GM12872 (cell line): ENCODE results near the gene PLEKHO2.

Source experiments
- CTCF ChIP-seq: IDR thresholded peaks from 3 replicates; pipeline ENCODE4 v1.5.1; 2011; ENCODE audit warnings: low read depth, mild to moderate bottlenecking, low read length, moderate library complexity; ENCODE audit not compliant: insufficient read depth

PLEKHO2 gene

GRCh38 chr15:64842096-64842939 is 603 bp downstream of the PLEKHO2 start:
- no peak for TF ChIP-seq CTCF

- no peak for TF ChIP-seq CTCF
Observed at GRCh38 chr15:64842986-64843561, 1.4 kb downstream of the PLEKHO2 start.

DNA sequence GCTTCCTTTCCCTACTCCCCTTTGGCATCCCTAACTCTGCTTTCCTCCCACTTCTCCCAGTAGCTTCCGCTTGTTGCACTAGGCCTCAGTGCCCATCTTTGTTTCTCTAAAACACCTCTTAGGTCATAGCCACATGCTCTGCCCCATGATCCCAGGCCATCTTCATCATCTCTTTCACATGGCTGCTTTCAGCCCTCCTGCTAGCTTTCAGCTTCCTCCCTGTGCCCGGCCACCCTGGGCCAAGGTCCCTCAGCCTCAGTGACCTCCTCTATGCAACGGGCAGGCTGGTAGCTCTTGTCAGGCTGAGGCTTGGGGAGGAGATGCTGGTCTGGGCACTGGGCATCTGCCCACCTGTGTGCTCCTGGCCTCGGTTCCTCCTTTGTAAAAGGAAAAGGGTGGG is 2.3 kb downstream of the PLEKHO2 start:
- TF ChIP-seq CTCF: no peak

DNA sequence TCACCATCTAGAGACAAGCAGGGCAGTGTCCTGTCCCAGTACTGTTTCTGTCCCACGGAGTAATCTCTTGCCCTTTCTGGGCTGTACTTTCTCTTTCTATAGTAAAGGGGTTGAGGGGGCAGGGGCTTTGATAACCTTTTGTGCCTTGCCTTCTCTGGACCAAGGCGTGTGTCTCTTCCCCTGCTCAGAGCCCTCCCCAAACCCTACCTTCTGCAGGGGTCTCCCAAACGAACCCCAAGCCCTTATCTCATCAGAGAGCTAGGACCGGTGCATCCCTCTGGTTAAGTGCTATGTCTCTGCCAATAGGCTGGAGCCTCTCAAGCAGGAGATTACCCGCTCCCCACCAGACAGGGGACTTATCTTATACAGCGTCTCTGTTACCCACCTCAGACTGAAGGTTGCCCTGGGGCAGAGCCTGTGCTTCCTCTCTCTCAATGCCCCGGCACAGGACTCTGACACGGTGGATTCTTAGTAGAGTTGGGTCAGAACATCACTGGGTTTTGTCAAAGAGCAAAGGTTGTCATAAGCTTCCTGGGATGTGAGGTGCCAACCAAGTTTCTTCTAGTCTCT is 2.9 kb downstream of the PLEKHO2 start:
- TF ChIP-seq CTCF: no peak

DNA sequence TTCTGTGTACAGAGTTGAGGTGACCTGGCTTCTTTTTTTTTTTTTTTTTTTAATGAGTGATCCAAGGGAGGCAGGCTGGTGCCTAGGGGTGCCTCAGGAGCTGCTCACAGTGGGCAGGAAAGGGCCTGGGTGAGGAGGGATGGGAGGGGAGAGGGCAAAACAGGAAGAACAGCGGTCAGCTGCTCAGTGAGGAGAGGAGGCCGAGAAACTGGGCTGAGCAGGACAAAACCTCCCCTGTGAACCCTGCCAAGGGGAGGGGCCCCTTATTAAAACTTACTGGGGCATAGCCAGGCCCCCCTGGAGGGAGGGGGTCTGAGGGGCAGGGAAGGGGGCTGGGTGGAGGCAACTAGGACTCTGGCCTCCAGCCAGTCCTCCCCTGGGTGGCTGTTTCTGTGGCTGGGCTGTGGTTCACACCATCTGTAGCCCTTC is 3.5 kb downstream of the PLEKHO2 start:
- no peak for TF ChIP-seq CTCF

GRCh38 chr15:64845831-64846595 is 4.3 kb downstream of the PLEKHO2 start:
- TF ChIP-seq CTCF: no peak

- TF ChIP-seq CTCF: no peak
Observed at GRCh38 chr15:64847016-64847415, 5.3 kb downstream of the PLEKHO2 start.
